ENCODE data around the gene KIR3DL1.
"Not testable (repeated sequence)": the region's sequence is repeated elsewhere in the genome, so short reads cannot be mapped to it uniquely, and the experiment has no call there.

DNA sequence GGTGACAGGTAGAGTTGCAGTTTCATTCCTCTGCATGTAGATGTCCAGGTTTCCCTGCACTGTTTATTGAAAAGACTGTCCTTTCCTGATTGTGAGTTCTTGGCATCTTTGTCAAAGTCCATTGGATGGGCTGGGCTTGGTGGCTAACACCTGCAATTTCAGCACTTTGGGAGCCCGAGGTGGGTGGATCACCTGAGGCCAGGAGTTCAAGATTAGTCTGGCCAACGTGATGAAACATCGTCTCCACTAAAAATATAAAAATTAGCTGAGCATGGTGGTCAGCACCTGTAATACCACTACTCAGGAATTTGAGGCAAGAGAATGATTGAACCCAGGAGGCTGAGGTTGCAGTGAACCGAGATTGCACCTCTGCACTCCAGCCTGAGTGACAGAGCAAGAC lies 38.4 kb upstream of the KIR3DL1 start:
- TF ChIP-seq CTCF, POLR2A (IDR thresholded peaks at IDR 0.05): not testable (repeated sequence)
